OCI-LY3 (cell line): ENCODE data around the gene SLC8A1.

ENCODE experiments used
- EZH2phosphoT487 ChIP-seq: fragments of 200-600 bp; shearing (Covaris generic); IDR thresholded peaks from 2 replicates; pipeline ENCODE4 v1.6.1; 2018; ENCODE audit warnings: antibody characterized with exemption, mixed run types, low read depth
- TF ChIP-seq, protein P1 (sequence below): fragments of 200-600, 300-600 bp; sonication (generic); IDR thresholded peaks from 2 replicates; pipeline ENCODE4 v1.5.1; 2014; ENCODE audit warnings: antibody characterized with exemption, low read length, low read depth

GRCh38 chr2:40488927-40489677 lies 37.2 kb upstream of the SLC8A1 start:
- no peak for TF ChIP-seq EZH2phosphoT487
- TF ChIP-seq, protein P1, sequence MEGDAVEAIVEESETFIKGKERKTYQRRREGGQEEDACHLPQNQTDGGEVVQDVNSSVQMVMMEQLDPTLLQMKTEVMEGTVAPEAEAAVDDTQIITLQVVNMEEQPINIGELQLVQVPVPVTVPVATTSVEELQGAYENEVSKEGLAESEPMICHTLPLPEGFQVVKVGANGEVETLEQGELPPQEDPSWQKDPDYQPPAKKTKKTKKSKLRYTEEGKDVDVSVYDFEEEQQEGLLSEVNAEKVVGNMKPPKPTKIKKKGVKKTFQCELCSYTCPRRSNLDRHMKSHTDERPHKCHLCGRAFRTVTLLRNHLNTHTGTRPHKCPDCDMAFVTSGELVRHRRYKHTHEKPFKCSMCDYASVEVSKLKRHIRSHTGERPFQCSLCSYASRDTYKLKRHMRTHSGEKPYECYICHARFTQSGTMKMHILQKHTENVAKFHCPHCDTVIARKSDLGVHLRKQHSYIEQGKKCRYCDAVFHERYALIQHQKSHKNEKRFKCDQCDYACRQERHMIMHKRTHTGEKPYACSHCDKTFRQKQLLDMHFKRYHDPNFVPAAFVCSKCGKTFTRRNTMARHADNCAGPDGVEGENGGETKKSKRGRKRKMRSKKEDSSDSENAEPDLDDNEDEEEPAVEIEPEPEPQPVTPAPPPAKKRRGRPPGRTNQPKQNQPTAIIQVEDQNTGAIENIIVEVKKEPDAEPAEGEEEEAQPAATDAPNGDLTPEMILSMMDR, result no peak
